Astrocyte (in vitro differentiated cells and primary cell): ENCODE measurements around the gene MYO5A.

ENCODE experiments used
- EZH2 ChIP-seq: IDR thresholded peaks from 2 replicates; pipeline ENCODE4 v1.6.1; 2012; ENCODE audit warnings: mild to moderate bottlenecking, low read length, inconsistent platforms; ENCODE audit not compliant: insufficient read depth
- TF ChIP-seq, protein P1 (sequence below): IDR thresholded peaks from 2 replicates; pipeline ENCODE4 v1.5.1; 2011; ENCODE audit warnings: low read depth, mild to moderate bottlenecking, inconsistent platforms, low read length, moderate library complexity; ENCODE audit not compliant: insufficient read depth

DNA sequence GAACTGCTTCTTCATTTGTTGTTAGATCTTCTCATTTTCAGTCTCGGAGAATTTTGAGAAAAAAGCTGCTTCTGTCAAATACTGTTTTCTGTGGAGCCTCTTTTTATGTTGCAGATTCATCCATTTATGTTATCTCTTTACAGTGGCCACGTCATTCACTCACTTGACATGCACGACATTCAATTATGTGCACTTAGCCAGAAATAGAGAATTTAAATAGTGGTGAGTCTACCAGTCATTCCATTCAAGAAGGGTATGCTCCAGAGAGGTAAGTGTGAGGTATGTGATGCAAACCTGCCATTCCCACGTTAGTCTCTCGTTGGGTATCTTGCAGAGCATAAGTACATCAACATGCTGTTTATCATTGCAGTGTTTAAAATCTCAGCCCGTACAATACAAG is 30.3 kb upstream of the MYO5A start:
- TF ChIP-seq, protein P1, sequence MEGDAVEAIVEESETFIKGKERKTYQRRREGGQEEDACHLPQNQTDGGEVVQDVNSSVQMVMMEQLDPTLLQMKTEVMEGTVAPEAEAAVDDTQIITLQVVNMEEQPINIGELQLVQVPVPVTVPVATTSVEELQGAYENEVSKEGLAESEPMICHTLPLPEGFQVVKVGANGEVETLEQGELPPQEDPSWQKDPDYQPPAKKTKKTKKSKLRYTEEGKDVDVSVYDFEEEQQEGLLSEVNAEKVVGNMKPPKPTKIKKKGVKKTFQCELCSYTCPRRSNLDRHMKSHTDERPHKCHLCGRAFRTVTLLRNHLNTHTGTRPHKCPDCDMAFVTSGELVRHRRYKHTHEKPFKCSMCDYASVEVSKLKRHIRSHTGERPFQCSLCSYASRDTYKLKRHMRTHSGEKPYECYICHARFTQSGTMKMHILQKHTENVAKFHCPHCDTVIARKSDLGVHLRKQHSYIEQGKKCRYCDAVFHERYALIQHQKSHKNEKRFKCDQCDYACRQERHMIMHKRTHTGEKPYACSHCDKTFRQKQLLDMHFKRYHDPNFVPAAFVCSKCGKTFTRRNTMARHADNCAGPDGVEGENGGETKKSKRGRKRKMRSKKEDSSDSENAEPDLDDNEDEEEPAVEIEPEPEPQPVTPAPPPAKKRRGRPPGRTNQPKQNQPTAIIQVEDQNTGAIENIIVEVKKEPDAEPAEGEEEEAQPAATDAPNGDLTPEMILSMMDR: no peak
- TF ChIP-seq EZH2: no peak
